GM19193 (cell line): ENCODE measurements around the gene GLIS1.

Source experiments
- POLR2A ChIP-seq: IDR thresholded peaks from 4 replicates; pipeline ENCODE4 v1.6.1; 2011; ENCODE audit not compliant: insufficient read depth, insufficient read length; ENCODE audit errors: extremely low read depth

Gene GLIS1

GRCh38 chr1:53622531-53622930, 116.4 kb downstream of the GLIS1 start:
- no peak for TF ChIP-seq POLR2A

- TF ChIP-seq POLR2A = no peak
These were observed 117.8 kb downstream of the GLIS1 start for GRCh38 chr1:53621144-53621543.

GRCh38 chr1:53620061-53620855, 118.7 kb downstream of the GLIS1 start:
- no peak for TF ChIP-seq POLR2A

GRCh38 chr1:53619367-53620060, 119.5 kb downstream of the GLIS1 start:
- TF ChIP-seq POLR2A = no peak

- TF ChIP-seq POLR2A = no peak
These were observed 120.2 kb downstream of the GLIS1 start for GRCh38 chr1:53618500-53619366.

- TF ChIP-seq POLR2A = no peak
These were observed 121.0 kb downstream of the GLIS1 start for GRCh38 chr1:53617851-53618499.

GRCh38 chr1:53617382-53617781, 121.6 kb downstream of the GLIS1 start:
- TF ChIP-seq POLR2A = no peak

- TF ChIP-seq POLR2A = no peak
These were observed 122.0 kb downstream of the GLIS1 start for GRCh38 chr1:53616927-53617326.

GRCh38 chr1:53616511-53616910, 122.5 kb downstream of the GLIS1 start:
- TF ChIP-seq POLR2A = no peak

GRCh38 chr1:53615101-53615500, 123.9 kb downstream of the GLIS1 start:
- TF ChIP-seq POLR2A = no peak

GRCh38 chr1:53614231-53615021, 124.5 kb downstream of the GLIS1 start:
- TF ChIP-seq POLR2A = no peak

GRCh38 chr1:53608676-53609075, 130.3 kb downstream of the GLIS1 start:
- no peak for TF ChIP-seq POLR2A

- TF ChIP-seq POLR2A = no peak
These were observed 130.9 kb downstream of the GLIS1 start for GRCh38 chr1:53608071-53608470.

GRCh38 chr1:53606651-53607051, 132.3 kb downstream of the GLIS1 start:
- no peak for TF ChIP-seq POLR2A

GRCh38 chr1:53606197-53606596, 132.8 kb downstream of the GLIS1 start:
- TF ChIP-seq POLR2A = no peak

GRCh38 chr1:53605181-53605580, 133.8 kb downstream of the GLIS1 start:
- no peak for TF ChIP-seq POLR2A
